Medulla oblongata (tissue), 1 donor: ENCODE results near the gene SYT10.
"Not testable (repeated sequence)": the region's sequence is repeated elsewhere in the genome, so short reads cannot be mapped to it uniquely, and the experiment has no call there.

Source experiments
- DNase-seq: peaks from one replicate; pipeline ENCODE4 v3.0.0-alpha.2; 2015; ENCODE audit errors: extremely low spot score

SYT10 gene, protein sequence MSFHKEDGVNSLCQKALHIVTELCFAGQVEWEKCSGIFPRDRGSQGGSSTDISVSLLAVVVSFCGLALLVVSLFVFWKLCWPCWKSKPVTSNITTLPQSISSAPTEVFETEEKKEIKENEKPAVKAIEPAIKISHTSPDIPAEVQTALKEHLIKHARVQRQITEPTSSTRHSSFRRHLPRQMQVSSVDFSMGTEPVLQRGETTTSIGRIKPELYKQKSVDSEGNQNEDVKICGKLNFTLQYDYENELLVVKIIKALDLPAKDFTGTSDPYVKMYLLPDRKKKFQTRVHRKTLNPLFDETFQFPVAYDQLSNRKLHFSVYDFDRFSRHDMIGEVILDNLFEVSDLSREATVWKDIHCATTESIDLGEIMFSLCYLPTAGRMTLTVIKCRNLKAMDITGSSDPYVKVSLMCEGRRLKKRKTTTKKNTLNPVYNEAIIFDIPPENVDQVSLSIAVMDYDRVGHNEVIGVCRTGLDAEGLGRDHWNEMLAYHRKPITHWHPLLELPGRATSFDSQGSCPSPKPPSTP

GRCh38 chr12:33439587-33440011, at the start of gene SYT10:
Gene SYT10 (minus strand): TSS chr12:33439819. CDS start chr12:33439522, 297 bp downstream.
- DNase-seq: no peak

DNA sequence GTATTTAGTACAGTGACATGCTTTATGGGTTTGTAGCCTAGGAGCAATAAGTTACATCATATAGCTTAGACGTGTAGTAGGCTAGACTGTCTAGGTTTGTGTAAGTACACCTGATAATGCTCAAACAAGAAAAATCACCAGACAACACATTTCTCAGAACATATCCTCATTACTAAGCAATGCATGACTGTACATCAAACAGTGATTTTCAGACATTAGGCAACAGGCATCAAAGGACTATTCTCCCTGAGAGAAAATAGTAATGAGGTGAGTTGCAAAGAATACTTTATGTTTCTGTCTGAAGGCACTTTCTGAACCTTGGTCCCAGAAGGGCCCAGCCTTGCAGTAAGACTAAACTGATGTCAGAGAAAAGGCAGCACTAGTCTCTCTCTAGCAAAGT, 48.4 kb upstream of the SYT10 start:
- no peak for DNase-seq

DNA sequence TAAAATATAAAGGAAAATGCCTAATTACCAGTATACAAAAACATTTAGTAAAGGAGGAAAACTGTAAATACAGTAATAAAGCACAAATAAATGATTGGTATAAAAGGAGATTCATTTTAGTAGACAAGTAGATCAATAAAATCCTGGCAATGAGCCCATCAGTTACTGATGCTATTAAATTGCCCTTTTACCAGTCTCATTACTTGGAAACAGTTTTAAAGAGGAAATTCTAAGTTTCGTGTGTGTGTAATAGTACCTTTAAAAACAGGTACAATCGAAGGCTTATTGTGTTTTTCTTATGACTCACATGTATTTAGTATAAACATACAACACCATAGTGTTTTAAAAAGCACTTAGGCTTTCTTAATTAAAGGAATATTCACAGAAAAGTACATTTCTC, 46.4 kb upstream of the SYT10 start:
- no peak for DNase-seq

DNA sequence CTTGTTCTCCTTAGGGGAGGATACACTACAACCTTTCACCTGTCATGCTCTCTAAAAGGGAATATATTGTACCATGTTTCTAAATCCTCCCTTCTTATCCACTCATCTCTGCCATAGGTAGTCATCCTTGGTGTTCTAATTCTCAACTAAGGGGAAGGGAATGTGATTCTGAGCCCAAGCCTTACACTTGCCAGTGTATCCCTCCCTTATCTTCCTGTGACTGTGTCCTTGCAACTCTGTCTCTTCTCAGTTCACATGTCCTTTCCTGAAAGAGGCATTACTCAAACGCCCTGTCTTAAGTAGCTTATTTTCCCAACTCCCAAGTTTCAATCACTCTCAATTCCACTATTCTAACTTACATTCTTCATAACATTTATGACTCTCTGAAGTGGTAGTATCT, 44.5 kb upstream of the SYT10 start:
- no peak for DNase-seq

DNA sequence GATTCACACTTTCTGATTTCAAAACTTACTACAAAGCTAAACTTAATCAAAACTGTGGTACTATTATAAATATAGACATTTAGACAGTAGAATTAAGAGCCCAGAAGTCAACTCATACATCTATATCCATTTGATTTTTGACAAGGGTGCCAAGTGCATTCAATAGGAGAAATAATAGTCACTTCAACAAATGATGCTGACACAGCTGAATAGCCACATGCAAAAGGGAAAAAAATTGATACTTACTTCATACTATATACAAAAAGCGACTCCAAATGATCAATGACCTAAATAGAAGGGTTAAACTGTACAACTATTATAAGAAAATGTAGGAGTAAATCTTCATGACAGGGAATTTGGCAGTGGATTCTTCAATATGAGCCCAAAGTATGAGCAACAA, 40.7 kb upstream of the SYT10 start:
- no peak for DNase-seq

DNA sequence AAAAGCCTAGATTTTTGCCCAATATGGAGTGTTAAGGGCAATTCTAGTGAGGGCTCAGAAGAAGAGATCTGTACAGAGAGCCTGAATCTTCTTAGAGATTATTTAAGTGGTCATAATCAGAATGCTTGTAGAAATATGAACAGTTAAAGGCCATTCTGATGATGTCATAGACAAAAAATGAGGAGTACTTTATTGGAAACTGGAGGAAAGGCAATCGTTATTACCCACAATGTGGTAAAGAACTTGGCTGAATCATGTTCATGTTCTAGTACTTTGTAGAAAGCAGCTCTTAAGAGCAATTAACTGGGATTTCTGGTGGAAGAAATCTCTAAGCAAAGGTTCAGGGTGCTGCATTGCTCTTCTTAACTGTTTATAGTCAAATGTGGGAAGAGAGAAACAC, 36.4 kb upstream of the SYT10 start:
- no peak for DNase-seq

DNA sequence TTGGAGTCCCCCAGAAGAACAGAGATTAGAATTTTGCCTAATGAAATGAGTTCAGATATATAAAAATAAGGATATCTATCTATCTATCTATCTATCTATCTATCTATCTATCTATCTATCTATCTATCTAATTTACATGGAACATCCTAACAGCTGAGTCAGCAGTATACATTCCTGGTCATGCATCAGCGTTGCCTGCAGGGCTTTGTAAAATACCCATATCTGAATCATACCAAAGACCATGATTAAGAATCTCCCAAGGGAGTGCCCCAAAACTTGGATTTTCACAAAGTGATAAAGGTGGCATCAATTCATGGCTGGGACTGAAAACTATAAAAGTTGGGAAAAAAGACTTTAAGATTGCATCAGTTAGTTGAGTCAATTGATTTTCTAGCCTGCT, 32.7 kb upstream of the SYT10 start:
- no peak for DNase-seq

GRCh38 chr12:33455096-33455495, 15.5 kb upstream of the SYT10 start:
- no peak for DNase-seq

DNA sequence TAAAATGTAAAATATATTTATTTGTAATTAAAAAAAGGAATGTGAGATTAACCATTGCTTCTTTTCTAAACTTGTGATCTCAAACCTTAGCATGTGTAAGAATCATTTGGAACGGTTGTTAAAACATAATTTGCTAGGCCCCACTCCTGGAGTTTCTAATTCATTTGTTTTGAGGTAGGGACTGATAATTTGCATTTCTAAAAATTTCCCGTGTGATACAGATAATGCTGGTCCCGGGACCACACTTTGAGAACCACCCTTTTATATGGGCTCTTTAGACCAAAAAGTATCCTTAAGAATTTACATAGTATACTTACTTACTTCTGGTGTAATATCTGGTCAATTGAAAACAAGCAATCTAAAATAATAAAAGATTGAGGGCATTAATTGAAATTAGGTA, 10.9 kb upstream of the SYT10 start:
- no peak for DNase-seq

DNA sequence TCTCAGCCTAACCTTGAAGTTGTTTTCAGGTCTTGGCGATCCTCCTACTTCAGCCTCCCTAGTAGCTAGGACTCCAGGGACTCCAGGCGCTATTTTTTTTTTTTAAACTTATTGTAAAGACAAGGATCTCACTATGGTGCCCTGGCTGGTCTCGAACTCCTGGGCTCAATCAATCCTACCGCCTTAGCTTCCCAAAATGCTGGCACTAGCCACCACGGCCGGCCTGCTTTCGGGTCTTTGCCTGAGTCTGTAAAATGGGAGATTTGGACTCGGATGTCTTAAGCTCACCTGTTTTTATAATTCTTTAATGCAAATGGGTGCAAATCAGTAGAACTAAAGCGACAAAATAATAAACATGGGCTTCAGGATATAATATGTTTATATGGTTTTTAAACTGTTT, 858 bp upstream of the SYT10 start:
- no peak for DNase-seq

- DNase-seq: no peak
Measured at GRCh38 chr12:33438851-33439586, 600 bp downstream of the SYT10 start.

DNA sequence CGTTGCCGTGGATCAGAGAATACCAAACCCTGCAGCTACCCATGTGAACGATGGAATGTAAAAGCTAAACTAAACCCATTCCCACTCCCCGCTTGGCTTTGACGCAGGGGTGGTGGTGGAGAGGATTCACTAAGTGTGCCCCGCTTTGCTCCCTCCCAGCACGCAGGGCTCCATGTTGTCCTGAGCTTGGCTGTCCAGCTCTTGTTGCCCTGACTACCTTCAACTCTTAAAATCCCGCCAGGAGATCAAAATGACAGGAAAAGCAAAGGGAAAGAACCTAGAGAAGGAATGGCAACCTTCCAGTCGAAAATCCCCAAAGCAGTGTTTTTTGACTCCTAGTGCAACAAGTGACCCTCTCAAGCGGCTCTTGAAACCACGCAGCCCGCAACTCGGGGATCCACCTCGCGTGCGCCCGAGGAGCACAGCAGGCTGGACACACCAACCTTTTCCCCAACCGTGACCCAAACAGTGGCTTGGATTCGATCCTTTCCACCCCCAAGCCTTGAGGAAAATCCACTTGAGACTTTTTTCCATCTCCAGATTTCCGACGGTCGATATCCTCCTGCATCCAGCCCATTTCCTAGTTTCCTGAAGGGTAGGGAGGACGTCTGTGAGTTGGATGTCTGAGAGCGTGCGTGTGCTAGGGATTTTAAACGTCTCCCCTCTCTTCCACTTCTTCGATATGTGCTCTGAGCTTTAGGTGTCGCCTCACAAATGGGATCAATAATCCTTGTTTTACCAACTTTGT, 1.4 kb downstream of the SYT10 start:
- no peak for DNase-seq

DNA sequence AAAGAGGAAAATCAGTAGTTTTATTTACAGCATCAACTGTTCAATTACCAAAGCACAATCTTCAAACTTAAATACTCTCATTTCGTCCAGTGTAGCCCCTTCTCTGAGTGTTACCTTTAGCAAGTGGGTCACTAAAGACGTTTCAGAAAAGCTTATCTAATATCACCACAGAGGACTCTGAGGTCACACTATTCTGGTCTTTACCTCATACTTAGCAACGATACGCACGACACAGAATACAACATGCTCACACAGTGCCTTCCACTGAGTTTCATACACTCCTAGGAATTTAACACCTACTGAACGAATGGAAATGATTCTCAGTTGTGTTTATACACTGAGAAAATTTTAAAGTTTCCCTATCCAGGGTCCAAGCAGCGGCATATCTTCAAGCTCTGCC, 2.0 kb downstream of the SYT10 start:
- DNase-seq: no peak

DNA sequence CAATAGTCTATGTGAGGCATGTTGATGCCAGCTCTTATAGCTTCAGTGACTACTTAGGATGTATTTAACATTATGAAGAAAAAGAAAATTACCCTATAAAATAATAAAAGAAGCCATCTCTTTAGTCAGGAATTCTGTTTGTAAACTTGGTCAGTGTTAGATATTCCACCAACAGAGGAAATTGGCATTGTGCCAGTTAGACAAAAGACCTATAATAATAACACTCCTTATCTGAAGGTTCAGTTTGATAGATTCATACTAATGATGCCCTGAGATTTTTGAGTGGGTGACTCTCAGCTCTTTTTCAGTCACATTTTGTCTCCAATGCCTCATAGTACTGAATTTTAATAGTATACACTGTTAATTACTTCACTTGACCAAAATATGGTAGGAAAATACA, 6.6 kb downstream of the SYT10 start:
- no peak for DNase-seq

DNA sequence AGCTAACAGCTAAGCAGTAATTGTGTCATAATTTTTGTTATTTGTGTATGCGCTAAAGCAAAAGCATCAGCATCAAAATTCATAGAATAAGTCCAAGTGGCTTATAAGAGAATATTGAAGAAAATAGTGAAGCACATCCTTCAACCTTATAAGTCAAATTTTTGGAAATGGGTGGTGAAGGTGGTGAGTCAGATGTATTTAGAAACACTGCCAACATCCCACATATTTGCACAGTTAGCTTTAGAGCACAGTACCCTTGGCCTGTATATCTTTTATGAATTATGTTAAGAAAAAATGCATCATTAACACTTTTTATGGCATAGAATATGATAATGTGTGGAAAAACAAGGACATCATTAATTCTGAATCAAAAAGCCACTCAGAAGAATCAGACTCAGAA, 8.0 kb downstream of the SYT10 start:
- DNase-seq: no peak

DNA sequence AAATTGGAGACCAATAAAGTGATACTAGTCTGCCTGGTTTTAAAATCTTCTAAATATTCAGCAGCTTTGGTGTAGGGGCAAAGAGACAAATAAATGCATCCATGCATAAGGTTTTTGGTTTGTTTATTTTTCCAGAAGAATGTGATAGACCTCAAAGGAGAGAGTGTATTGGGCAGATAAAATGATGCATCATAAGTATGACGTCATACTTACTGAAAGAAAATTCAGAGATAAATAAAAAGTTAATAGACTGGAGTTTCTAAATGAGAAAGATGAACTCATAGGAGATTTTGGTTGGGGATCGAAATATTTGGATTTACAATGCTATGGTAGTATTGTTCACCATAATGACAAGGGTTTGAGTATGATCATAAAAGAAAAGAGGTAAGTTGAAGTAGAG, 10.2 kb downstream of the SYT10 start:
- DNase-seq: no peak

DNA sequence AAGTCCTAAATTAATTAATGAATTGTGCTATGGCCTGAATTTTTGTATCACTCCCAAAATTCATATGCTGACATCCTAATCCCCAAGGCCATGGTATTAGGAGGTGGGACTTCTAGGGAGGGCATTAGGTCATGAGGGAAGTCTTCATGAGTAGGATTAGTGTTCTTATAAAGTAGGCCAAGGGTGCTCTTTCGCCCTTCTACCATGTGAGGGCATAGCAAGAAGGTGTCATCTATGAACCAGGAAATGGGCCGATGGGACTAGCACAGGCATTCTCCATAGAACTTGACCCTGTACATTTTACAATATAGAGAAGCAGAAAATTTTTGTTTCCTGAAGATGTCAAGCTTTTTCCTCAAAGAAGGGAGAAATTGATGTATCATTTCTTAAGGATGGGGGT, 12.5 kb downstream of the SYT10 start:
- no peak for DNase-seq

GRCh38 chr12:33423706-33424105, 15.9 kb downstream of the SYT10 start:
- no peak for DNase-seq

DNA sequence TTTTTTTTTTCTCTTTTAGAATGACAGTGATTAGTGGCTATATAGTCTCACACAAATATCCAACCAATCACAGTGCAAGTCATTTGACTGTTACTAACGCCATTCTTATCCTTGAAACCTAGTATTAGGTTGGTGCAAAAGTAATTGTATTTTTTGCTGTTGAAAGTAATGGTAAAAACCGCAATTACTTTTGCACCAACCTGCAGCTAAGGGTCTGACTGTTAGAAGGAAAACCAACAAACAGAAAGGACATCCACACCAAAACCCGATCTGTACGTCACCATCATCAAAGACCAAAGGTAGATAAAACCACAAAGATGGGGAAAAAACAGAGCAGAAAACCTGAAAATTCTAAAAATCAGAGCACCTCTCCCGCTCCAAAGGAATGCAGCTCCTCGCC, 27.2 kb downstream of the SYT10 start:
- DNase-seq: not testable (repeated sequence)

DNA sequence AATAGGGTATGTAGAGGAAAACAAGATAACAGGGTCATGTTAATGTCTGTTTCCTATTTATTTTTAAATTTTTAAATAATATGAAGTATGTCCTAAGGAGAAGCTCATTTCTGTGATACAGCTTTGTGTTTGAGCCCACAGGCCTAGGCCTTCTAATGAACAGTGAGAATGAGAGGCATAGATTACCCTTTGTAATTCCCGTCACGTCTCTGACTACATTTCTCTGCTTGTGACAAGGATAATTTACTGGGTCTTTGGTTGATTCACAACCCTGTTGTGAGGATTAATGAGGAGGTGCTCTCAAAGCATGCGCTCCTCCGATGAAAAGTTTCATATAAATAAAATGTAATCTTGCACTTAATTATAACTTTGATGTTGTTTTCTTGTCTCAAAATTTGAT, 56.1 kb downstream of the SYT10 start:
- peak; percentile 6 for DNase-seq

DNA sequence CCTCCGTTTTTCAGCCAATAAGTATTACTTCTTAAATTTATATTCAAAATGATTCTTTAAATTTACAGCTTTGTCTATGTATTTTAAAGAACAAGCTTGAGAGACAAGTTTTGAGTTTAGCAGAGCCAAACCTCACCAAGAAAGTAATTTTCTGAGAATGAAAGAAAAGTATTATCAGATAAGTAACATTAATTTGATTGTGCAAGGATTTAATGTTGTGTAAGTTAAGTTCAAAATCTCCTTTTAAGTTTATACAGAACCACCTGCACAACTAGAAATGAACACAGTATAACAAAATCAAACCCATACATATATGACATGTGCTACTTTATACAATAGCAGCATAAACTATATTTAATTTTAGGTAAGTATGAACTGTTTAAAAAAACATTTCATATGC, 63.5 kb downstream of the SYT10 start:
- no peak for DNase-seq

GRCh38 chr12:33370318-33370717, 69.3 kb downstream of the SYT10 start:
- no peak for DNase-seq
